B cell (primary cell): ENCODE results near the gene TEX26. TPM values are rescaled to one million over a fixed set of nuclear protein-coding genes. Genes with fewer than 3 reads are reported as not detected.

Source experiments
- ATAC-seq: fragments of 200-7000 bp; cut with Tn5 transposase; one replicate; pipeline ENCODE4 v1.10.0; 2021; ENCODE audit warnings: low read depth, mild to moderate bottlenecking, moderate number of reproducible peaks, moderate library complexity
- CTCF ChIA-PET: fragments of 350-600 bp; sonication (Branson Sonifier 250); formaldehyde crosslinking; loops from one replicate; lab custom pipeline; 2021; ENCODE audit warnings: antibody characterized with exemption, inconsistent platforms; lab: Charles Lee
- POLR2A ChIA-PET: fragments of 350-600 bp; sonication (Branson Sonifier 250); formaldehyde crosslinking; loops from one replicate; lab custom pipeline; 2021; ENCODE audit warnings: antibody characterized with exemption; lab: Charles Lee
- DNase-seq: peaks from one replicate; pipeline ENCODE4 v3.0.0; 2013
- H2AFZ ChIP-seq: 2 replicates; pipeline ENCODE4 v1.6.1; 2012; ENCODE audit warnings: mild to moderate bottlenecking, low read depth, low read length; ENCODE audit not compliant: insufficient read depth, poor library complexity, severe bottlenecking
- H3K27ac ChIP-seq, 2 donors: 1 replicate in 1 of 2; 2 replicates in 1 of 2; pipeline ENCODE4 v1.5.1; 2012 to 2013; ENCODE audit warnings: low read length in 2 of 2, mild to moderate bottlenecking in 2 of 2, moderate library complexity in 1 of 2
- H3K27me3 ChIP-seq, 4 experiments: fragments of 200-600 bp in 1 of 4; sonication (generic) in 1 of 4; replicated peaks in 1 of 4; 1 replicate in 2 of 4; 2 replicates in 2 of 4; pipeline versions ENCODE4 v1.6.1 to v1.7.0; 2013 to 2016; ENCODE audit warnings: low read length in 3 of 4, mild to moderate bottlenecking in 2 of 4, mixed read lengths in 1 of 4, moderate library complexity in 1 of 4; ENCODE audit not compliant: insufficient read depth in 4 of 4, control insufficient read depth in 3 of 4; ENCODE audit errors: control extremely low read depth in 1 of 4
- H3K36me3 ChIP-seq, 2 experiments: replicated peaks in 1 of 2; 1 replicate in 1 of 2; 2 replicates in 1 of 2; pipeline versions ENCODE4 v1.6.1 to v1.7.1; 2013; ENCODE audit warnings: low read length in 1 of 2; ENCODE audit not compliant: insufficient read depth in 2 of 2, control insufficient read depth in 1 of 2; ENCODE audit errors: control extremely low read depth in 1 of 2, extremely low read depth in 1 of 2
- H3K4me1 ChIP-seq, 2 donors: fragments of 200-600 bp in 1 of 2; sonication (generic) in 1 of 2; 1 replicate in 1 of 2; 2 replicates in 1 of 2; pipeline versions ENCODE4 v1.5.1 to v1.6.1; 2013 to 2017; ENCODE audit warnings: low read length in 2 of 2; ENCODE audit not compliant: control insufficient read depth in 2 of 2, insufficient read depth in 2 of 2
- H3K4me2 ChIP-seq: replicated peaks from 2 replicates; pipeline ENCODE3; 2012; ENCODE audit warnings: mild to moderate bottlenecking, low read depth, low read length; ENCODE audit not compliant: poor library complexity, severe bottlenecking
- H3K4me3 ChIP-seq, 5 experiments: fragments of 200-600 bp in 1 of 5; sonication (generic) in 1 of 5; 1 replicate in 3 of 5; 2 replicates in 2 of 5; pipeline versions ENCODE4 v1.5.1 to v1.7.0; 2011 to 2016; ENCODE audit warnings: low read length in 4 of 5, mild to moderate bottlenecking in 4 of 5, low read depth in 2 of 5, control low read depth in 1 of 5, moderate library complexity in 1 of 5; ENCODE audit not compliant: insufficient read depth in 1 of 5; ENCODE audit errors: control extremely low read depth in 1 of 5, extremely low read depth in 1 of 5
- H3K79me2 ChIP-seq: fragments of 200-600 bp; sonication (generic); one replicate; pipeline ENCODE4 v1.6.0; 2016; ENCODE audit warnings: low read length; ENCODE audit not compliant: control insufficient read depth, insufficient read depth
- H3K9ac ChIP-seq: fragments of 200-600 bp; sonication (generic); 2 replicates; pipeline ENCODE4 v1.6.1; 2017; ENCODE audit warnings: mild to moderate bottlenecking, low read length, moderate library complexity
- H3K9me3 ChIP-seq, 3 donors: one replicate each; pipeline versions ENCODE4 v1.6.1 to v1.7.1; 2013; ENCODE audit warnings: low read length in 2 of 3; ENCODE audit not compliant: control insufficient read depth in 2 of 3, insufficient read depth in 1 of 3; ENCODE audit errors: control extremely low read depth in 1 of 3
- H4K20me1 ChIP-seq: 2 replicates; pipeline ENCODE4 v1.6.0; 2012; ENCODE audit warnings: mild to moderate bottlenecking, low read length; ENCODE audit not compliant: insufficient read depth, control insufficient read depth, poor library complexity, severe bottlenecking
- H3K27ac Mint-ChIP-seq: one replicate; pipeline ENCODE4 v1.8.0; 2021; ENCODE audit warnings: mixed read lengths
- H3K27me3 Mint-ChIP-seq: one replicate; pipeline ENCODE4 v1.8.0; 2021; ENCODE audit warnings: mixed read lengths
- H3K4me1 Mint-ChIP-seq: one replicate; pipeline ENCODE4 v1.8.0; 2021; ENCODE audit warnings: mixed read lengths
- H3K4me3 Mint-ChIP-seq: one replicate; pipeline ENCODE4 v1.8.0; 2021; ENCODE audit warnings: mixed read lengths
- H3K9me3 Mint-ChIP-seq: one replicate; pipeline ENCODE4 v1.8.0; 2022; ENCODE audit warnings: mixed read lengths; ENCODE audit not compliant: insufficient read depth
- EZH2 ChIP-seq: IDR thresholded peaks from 2 replicates; pipeline ENCODE4 v1.6.1; 2012; ENCODE audit warnings: borderline replicate concordance, low read depth, mild to moderate bottlenecking, moderate library complexity, low read length; ENCODE audit not compliant: insufficient read depth, poor library complexity, severe bottlenecking
- WGBS: methylation state at CpG from one replicate; pipeline ENCODE4 v1.1.5; 2013; ENCODE audit warnings: missing lambda C conversion rate; ENCODE audit not compliant: insufficient coverage; 5-methylcytosine and 5-hydroxymethylcytosine counted together
- intact Hi-C: fragments of 100-400 bp; cut with micrococcal nuclease; formaldehyde crosslinking; loops from one replicate; pipeline ENCODE4 v1.10.0; 2022
- polyA plus RNA-seq: library from polyadenylated mRNA; depleted of rRNA; stranded (reverse); fragments of >200 nt; gene quantifications from 2 replicates; pipeline ENCODE4 v1.2.3, GENCODE V29; 2012
- total RNA-seq, 2 donors: library from RNA; stranded (reverse); fragments of 120-200 nt in 1 of 2; gene quantifications; 1 replicate in 1 of 2; 2 replicates in 1 of 2; pipeline versions ENCODE4 v1.2.3 to v1.2.4, GENCODE V29; 2013 to 2022
- TF ChIP-seq, protein P1 (sequence below): fragments of 200-600 bp; IDR thresholded peaks from one replicate; pipeline ENCODE4 v1.8.0; 2022; ENCODE audit warnings: antibody characterized with exemption, mild to moderate bottlenecking

The TEX26 gene
- total and polyA plus RNA-seq, 2 donors (not counting 1 experiment from before 2014, with no cell fraction given): not detected

DNA sequence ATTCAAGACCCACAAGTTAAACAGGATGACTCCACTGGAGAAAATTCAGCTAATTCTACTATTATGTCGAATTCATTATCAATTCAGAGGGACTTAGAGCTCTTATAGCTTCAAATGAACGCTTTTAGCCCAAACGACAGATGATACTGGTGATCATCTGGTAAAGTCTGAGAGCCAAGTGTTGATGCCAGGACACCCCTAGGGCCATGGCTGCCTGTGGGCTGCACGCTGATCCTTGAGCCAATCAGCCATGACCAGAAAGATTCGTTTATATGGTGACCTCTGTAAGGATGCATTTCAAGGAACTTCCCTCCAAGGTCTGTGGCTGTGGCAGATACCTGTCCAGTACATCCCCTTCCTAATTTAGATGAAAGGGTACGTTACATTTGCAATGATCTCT is 15.5 kb upstream of the TEX26 start:
- 86% methylated on average over 3 of the region's 6 CpGs for WGBS
- Histone ChIP-seq H3K79me2 (no peaks in the 10 kb centered on the region), H3K4me3 (no peak overlapping the region), H2AFZ (no peak overlapping the region), H3K27ac (no peak overlapping the region), H3K4me1 (no peaks in the 10 kb centered on the region), H3K9ac (no peak overlapping the region), H3K36me3 (no peaks in the 10 kb centered on the region), H4K20me1 (no peaks in the 10 kb centered on the region), H3K9me3 (no peaks in the 10 kb centered on the region), H3K27me3 (no peaks in the 10 kb centered on the region), H3K4me2 (no peak overlapping the region)
- ATAC-seq: no peak
- ChIA-PET CTCF (no interaction called here), POLR2A (no interaction called here)
- no peak for DNase-seq
- H3K9me3 Mint-ChIP-seq: no peaks in the 10 kb centered on the region
- H3K4me3 Mint-ChIP-seq: no peak overlapping the region
- H3K27ac Mint-ChIP-seq: no peak overlapping the region
- H3K27me3 Mint-ChIP-seq: peaks cover 36% of the 10 kb centered on the region
- TF ChIP-seq, protein P1, sequence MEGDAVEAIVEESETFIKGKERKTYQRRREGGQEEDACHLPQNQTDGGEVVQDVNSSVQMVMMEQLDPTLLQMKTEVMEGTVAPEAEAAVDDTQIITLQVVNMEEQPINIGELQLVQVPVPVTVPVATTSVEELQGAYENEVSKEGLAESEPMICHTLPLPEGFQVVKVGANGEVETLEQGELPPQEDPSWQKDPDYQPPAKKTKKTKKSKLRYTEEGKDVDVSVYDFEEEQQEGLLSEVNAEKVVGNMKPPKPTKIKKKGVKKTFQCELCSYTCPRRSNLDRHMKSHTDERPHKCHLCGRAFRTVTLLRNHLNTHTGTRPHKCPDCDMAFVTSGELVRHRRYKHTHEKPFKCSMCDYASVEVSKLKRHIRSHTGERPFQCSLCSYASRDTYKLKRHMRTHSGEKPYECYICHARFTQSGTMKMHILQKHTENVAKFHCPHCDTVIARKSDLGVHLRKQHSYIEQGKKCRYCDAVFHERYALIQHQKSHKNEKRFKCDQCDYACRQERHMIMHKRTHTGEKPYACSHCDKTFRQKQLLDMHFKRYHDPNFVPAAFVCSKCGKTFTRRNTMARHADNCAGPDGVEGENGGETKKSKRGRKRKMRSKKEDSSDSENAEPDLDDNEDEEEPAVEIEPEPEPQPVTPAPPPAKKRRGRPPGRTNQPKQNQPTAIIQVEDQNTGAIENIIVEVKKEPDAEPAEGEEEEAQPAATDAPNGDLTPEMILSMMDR: no peak
- no peak for TF ChIP-seq EZH2
- intact Hi-C loops: no loop called here
- H3K4me1 Mint-ChIP-seq: no peaks in the 10 kb centered on the region

DNA sequence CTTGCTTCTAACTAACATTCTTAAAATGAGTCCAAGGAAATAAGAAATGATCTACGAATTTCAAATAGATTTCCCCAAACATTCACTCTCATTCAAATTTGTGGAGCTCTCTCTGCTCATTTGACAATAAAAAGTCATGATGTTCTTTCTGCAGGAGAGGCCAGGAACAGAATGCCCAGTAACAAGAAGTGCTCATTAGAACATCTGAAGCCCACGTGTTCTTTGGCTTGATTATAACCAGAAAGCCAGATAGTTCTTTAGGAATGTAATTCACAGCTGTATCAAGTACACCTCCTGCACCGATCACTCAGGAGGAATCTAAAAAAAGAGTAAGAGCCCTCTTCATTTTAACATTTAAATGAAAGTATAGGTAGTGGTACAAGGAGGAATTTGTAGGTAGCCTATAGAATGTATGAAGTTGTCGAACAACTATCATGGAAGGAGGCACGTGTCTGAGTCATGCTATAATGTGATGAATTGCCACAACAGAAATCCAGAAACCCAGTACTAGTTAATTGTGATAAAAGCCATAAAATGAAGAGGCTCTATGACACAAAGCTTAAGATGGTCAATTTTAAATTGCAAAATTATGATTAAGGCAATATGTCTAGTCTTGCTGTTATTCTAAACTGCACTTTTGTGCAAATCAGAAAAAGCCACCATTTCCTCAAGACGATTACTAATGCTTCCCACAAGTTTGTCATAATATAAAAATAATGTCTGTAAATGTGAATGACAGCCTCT is 13.6 kb upstream of the TEX26 start:
- TF ChIP-seq, protein P1: no peak
- no peak for TF ChIP-seq EZH2
- Histone ChIP-seq H4K20me1 (no peaks in the 10 kb centered on the region), H3K4me1 (no peaks in the 10 kb centered on the region), H3K27me3 (no peaks in the 10 kb centered on the region), H3K4me2 (no peak overlapping the region), H3K36me3 (no peaks in the 10 kb centered on the region), H2AFZ (no peak overlapping the region), H3K79me2 (no peaks in the 10 kb centered on the region), H3K9me3 (no peaks in the 10 kb centered on the region), H3K4me3 (no peak overlapping the region), H3K27ac (no peak overlapping the region), H3K9ac (no peak overlapping the region)
- H3K4me3 Mint-ChIP-seq: no peak overlapping the region
- WGBS: no CpG with 5 or more reads among the region's 6 CpGs
- peaks cover 39% of the 10 kb centered on the region for H3K27me3 Mint-ChIP-seq
- ATAC-seq (no peak), DNase-seq (no peak)
- intact Hi-C loops: no loop called here
- H3K9me3 Mint-ChIP-seq: no peaks in the 10 kb centered on the region
- CTCF ChIA-PET: no interaction called here
- POLR2A ChIA-PET: no interaction called here
- H3K4me1 Mint-ChIP-seq: no peaks in the 10 kb centered on the region
- H3K27ac Mint-ChIP-seq: no peak overlapping the region
